ENCODE data around the gene IQGAP1.

Gene IQGAP1

DNA sequence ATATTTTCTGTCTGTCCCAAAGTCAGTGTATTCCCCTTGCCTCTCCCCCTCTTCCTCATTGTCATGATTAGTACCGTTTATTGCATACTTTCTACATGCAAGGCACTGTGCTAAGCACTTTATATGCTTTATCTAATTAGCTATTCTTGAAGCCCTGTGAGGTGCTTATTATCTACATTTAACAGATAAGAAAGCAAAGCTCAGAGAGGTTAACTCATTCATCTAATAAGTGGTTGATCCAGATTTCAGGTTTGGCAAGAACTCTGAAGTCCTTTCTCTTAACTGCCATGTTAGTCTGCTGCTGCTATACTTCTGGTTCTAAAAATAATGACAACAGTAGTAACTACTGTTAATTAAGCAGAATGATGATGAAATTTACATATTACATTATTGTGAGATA lies 13.5 kb downstream of the IQGAP1 start:
- Histone ChIP-seq H3K9me3 (ENCODE audit: low read length) (no peaks in the 10 kb centered on the region), H3K9ac (ENCODE audit: low read length) (peak overlapping the region; percentile 10; the same call in 1 of the 2 replicates), H3K79me2 (ENCODE audit: insufficient read depth, low read length) (peaks cover 93% of the 10 kb centered on the region), H3K4me1 (ENCODE audit: insufficient read depth, low read length, severe bottlenecking) (peaks cover 47% of the 10 kb centered on the region), H4K20me1 (ENCODE audit: insufficient read depth, low read length) (no peaks in the 10 kb centered on the region), H3K27me3 (ENCODE audit: insufficient read depth, low read length) (no peaks in the 10 kb centered on the region), H3K36me3 (ENCODE audit: insufficient read depth, low read length) (peaks cover 7% of the 10 kb centered on the region; the same call in 1 of the 2 replicates), H3K27ac (ENCODE audit: low read depth, low read length, poor library complexity, severe bottlenecking) (peak overlapping the region; percentile 39), H3K9me2 (ENCODE audit: low read depth, low read length) (no peaks in the 10 kb centered on the region), H3K4me2 (ENCODE audit: low read length) (peak overlapping the region; percentile 68), H2AFZ (ENCODE audit: low read length) (no peak overlapping the region), H3F3A (ENCODE audit: insufficient read depth, low read length) (no peaks in the 10 kb centered on the region), H3K4me3 (ENCODE audit: low read depth, low read length, poor library complexity, severe bottlenecking) (peak overlapping the region; percentile 41)
- TF ChIP-seq, protein P1, sequence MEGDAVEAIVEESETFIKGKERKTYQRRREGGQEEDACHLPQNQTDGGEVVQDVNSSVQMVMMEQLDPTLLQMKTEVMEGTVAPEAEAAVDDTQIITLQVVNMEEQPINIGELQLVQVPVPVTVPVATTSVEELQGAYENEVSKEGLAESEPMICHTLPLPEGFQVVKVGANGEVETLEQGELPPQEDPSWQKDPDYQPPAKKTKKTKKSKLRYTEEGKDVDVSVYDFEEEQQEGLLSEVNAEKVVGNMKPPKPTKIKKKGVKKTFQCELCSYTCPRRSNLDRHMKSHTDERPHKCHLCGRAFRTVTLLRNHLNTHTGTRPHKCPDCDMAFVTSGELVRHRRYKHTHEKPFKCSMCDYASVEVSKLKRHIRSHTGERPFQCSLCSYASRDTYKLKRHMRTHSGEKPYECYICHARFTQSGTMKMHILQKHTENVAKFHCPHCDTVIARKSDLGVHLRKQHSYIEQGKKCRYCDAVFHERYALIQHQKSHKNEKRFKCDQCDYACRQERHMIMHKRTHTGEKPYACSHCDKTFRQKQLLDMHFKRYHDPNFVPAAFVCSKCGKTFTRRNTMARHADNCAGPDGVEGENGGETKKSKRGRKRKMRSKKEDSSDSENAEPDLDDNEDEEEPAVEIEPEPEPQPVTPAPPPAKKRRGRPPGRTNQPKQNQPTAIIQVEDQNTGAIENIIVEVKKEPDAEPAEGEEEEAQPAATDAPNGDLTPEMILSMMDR (IDR thresholded peaks at IDR 0.05; ENCODE audit: low read length) = no peak
- no peak for TF ChIP-seq EZH2 (IDR thresholded peaks at IDR 0.05; ENCODE audit: borderline replicate concordance, low read length)

DNA sequence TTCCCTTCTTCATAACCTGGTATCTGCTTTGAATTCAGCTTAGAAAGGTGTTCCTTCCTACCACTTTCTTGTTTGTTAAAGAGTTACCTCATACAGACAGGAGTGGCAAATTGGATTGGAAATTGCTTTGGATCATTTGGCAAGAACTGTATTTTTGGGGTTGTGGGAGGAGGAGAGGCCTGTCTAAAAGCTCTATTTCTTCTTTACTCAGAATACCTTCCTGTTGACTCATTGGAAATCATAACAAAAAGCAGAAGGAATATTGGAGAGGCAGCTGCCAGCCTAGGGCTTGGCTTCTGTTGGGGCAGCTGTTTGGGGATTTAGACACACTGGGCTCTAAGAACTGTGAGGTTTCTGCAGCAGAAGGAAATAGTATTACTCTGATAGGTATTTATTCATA lies 14.2 kb downstream of the IQGAP1 start:
- Histone ChIP-seq H4K20me1 (ENCODE audit: insufficient read depth, low read length) (no peaks in the 10 kb centered on the region), H3K4me3 (ENCODE audit: low read depth, low read length, poor library complexity, severe bottlenecking) (no peak overlapping the region), H2AFZ (ENCODE audit: low read length) (no peak overlapping the region), H3K36me3 (ENCODE audit: insufficient read depth, low read length) (peaks cover 7% of the 10 kb centered on the region; the same call in 1 of the 2 replicates), H3K4me1 (ENCODE audit: insufficient read depth, low read length, severe bottlenecking) (peaks cover 39% of the 10 kb centered on the region), H3K9ac (ENCODE audit: low read length) (no peak overlapping the region; the same call in 1 of the 2 replicates), H3K9me3 (ENCODE audit: low read length) (no peaks in the 10 kb centered on the region), H3F3A (ENCODE audit: insufficient read depth, low read length) (no peaks in the 10 kb centered on the region), H3K27ac (ENCODE audit: low read depth, low read length, poor library complexity, severe bottlenecking) (peak overlapping the region; percentile 37), H3K27me3 (ENCODE audit: insufficient read depth, low read length) (no peaks in the 10 kb centered on the region), H3K79me2 (ENCODE audit: insufficient read depth, low read length) (peaks cover 95% of the 10 kb centered on the region), H3K4me2 (ENCODE audit: low read length) (peak overlapping the region; percentile 68; the same call in 1 of the 2 replicates), H3K9me2 (ENCODE audit: low read depth, low read length) (no peaks in the 10 kb centered on the region)
- no peak for TF ChIP-seq EZH2 (IDR thresholded peaks at IDR 0.05; ENCODE audit: borderline replicate concordance, low read length)
- TF ChIP-seq, protein P1 (IDR thresholded peaks at IDR 0.05; ENCODE audit: low read length) = no peak

DNA sequence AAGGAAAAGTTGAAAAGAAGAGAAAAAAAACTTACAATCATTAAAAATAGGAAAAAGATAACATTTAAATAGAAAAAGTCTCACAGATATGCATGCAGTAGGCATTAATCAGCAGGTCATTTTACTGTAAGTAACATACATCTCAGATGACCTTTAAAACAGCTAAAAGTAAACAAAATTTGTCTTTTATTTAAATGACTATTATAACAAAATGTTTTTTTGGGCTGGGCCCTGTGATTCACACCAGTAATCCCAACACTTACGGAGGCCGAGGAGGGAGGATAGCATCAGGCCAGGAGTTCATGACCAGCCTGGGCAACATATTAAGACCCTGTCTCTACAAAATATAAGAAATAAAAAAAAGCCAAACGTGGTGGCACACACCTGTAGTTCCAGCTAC lies 14.7 kb downstream of the IQGAP1 start:
- Histone ChIP-seq H3K4me2 (ENCODE audit: low read length) (no peak overlapping the region), H3F3A (ENCODE audit: insufficient read depth, low read length) (no peaks in the 10 kb centered on the region), H4K20me1 (ENCODE audit: insufficient read depth, low read length) (no peaks in the 10 kb centered on the region), H3K79me2 (ENCODE audit: insufficient read depth, low read length) (peaks cover 99% of the 10 kb centered on the region), H3K27me3 (ENCODE audit: insufficient read depth, low read length) (no peaks in the 10 kb centered on the region), H3K9me2 (ENCODE audit: low read depth, low read length) (no peaks in the 10 kb centered on the region), H3K27ac (ENCODE audit: low read depth, low read length, poor library complexity, severe bottlenecking) (no peak overlapping the region), H3K36me3 (ENCODE audit: insufficient read depth, low read length) (peaks cover 7% of the 10 kb centered on the region; the same call in 1 of the 2 replicates), H2AFZ (ENCODE audit: low read length) (no peak overlapping the region), H3K4me1 (ENCODE audit: insufficient read depth, low read length, severe bottlenecking) (peaks cover 39% of the 10 kb centered on the region), H3K9ac (ENCODE audit: low read length) (no peak overlapping the region), H3K9me3 (ENCODE audit: low read length) (no peaks in the 10 kb centered on the region), H3K4me3 (ENCODE audit: low read depth, low read length, poor library complexity, severe bottlenecking) (no peak overlapping the region)
- no peak for TF ChIP-seq EZH2 (IDR thresholded peaks at IDR 0.05; ENCODE audit: borderline replicate concordance, low read length)
- TF ChIP-seq, protein P1 (IDR thresholded peaks at IDR 0.05; ENCODE audit: low read length) = no peak

Data from OCI-LY1 (cell line).